Endothelial cell (in vitro differentiated cells): ENCODE data around the gene IL17RB. TPM values are rescaled to one million over a fixed set of nuclear protein-coding genes. Genes with fewer than 3 reads are reported as not detected.
A peak's percentile ranks its signal among the peaks of the same experiment; 100 is the strongest.

ENCODE experiments used
- DNase-seq: peaks from one replicate; pipeline ENCODE4 v3.0.0; 2021; ENCODE audit warnings: low spot score
- H3K27ac Mint-ChIP-seq: one replicate; pipeline ENCODE4 v1.8.0; 2021; ENCODE audit warnings: mixed read lengths, inconsistent platforms; ENCODE audit not compliant: unreplicated experiment
- H3K27me3 Mint-ChIP-seq: one replicate; pipeline ENCODE4 v1.8.0; 2021; ENCODE audit warnings: mild to moderate bottlenecking, moderate library complexity, mixed read lengths, inconsistent platforms; ENCODE audit not compliant: unreplicated experiment
- H3K36me3 Mint-ChIP-seq: one replicate; pipeline ENCODE4 v1.8.0; 2021; ENCODE audit warnings: mild to moderate bottlenecking, low read depth, mixed read lengths, inconsistent platforms; ENCODE audit not compliant: unreplicated experiment
- H3K4me1 Mint-ChIP-seq: one replicate; pipeline ENCODE4 v1.8.0; 2021; ENCODE audit warnings: mild to moderate bottlenecking, mixed read lengths, inconsistent platforms; ENCODE audit not compliant: unreplicated experiment
- H3K4me3 Mint-ChIP-seq: one replicate; pipeline ENCODE4 v1.8.0; 2021; ENCODE audit warnings: mild to moderate bottlenecking, mixed read lengths, inconsistent platforms; ENCODE audit not compliant: unreplicated experiment
- H3K9me3 Mint-ChIP-seq: one replicate; pipeline ENCODE4 v1.8.0; 2021; ENCODE audit warnings: mixed read lengths, inconsistent platforms; ENCODE audit not compliant: unreplicated experiment
- CTCF ChIP-seq: fragments of 200-600 bp; sonication (generic); IDR thresholded peaks from one replicate; pipeline ENCODE4 v1.5.0; 2021; ENCODE audit warnings: antibody characterized with exemption; ENCODE audit not compliant: unreplicated experiment
- total RNA-seq: library from RNA; stranded (reverse); fragmentation: NEBNext Ultra II Directional; extraction: Animal tissue kit (Norgen Biotek cat#: 25700); gene quantifications from one replicate; pipeline ENCODE4 v1.2.1, GENCODE V29; 2021; ENCODE audit not compliant: unreplicated experiment

IL17RB gene
- total RNA-seq, 1 donor from 2014 or later, result 0.33 TPM

GRCh38 chr3:53820756-53821580 is 25.4 kb upstream of the IL17RB start:
- H3K36me3 Mint-ChIP-seq, result peaks cover 12% of the 10 kb centered on the region
- H3K4me3 Mint-ChIP-seq, result no peak overlapping the region
- H3K27ac Mint-ChIP-seq, result no peak overlapping the region
- TF ChIP-seq CTCF, result no peak
- no peaks in the 10 kb centered on the region for H3K9me3 Mint-ChIP-seq
- DNase-seq, result no peak
- H3K4me1 Mint-ChIP-seq, result peaks cover 14% of the 10 kb centered on the region
- H3K27me3 Mint-ChIP-seq, result peaks cover 18% of the 10 kb centered on the region

- TF ChIP-seq CTCF, result no peak
- peaks cover 14% of the 10 kb centered on the region for H3K4me1 Mint-ChIP-seq
- peaks cover 12% of the 10 kb centered on the region for H3K36me3 Mint-ChIP-seq
- DNase-seq, result no peak
- H3K4me3 Mint-ChIP-seq, result no peak overlapping the region
- no peaks in the 10 kb centered on the region for H3K9me3 Mint-ChIP-seq
- peaks cover 18% of the 10 kb centered on the region for H3K27me3 Mint-ChIP-seq
- H3K27ac Mint-ChIP-seq, result peak overlapping the region; percentile 48
Observed at GRCh38 chr3:53821631-53822121, 24.7 kb upstream of the IL17RB start.

GRCh38 chr3:53822331-53822741 is 24.0 kb upstream of the IL17RB start:
- no peak overlapping the region for H3K4me3 Mint-ChIP-seq
- no peak overlapping the region for H3K27ac Mint-ChIP-seq
- DNase-seq, result no peak
- TF ChIP-seq CTCF, result no peak
- H3K4me1 Mint-ChIP-seq, result peaks cover 14% of the 10 kb centered on the region
- H3K9me3 Mint-ChIP-seq, result no peaks in the 10 kb centered on the region
- peaks cover 18% of the 10 kb centered on the region for H3K27me3 Mint-ChIP-seq
- peaks cover 16% of the 10 kb centered on the region for H3K36me3 Mint-ChIP-seq

- H3K27me3 Mint-ChIP-seq, result peaks cover 18% of the 10 kb centered on the region
- no peak overlapping the region for H3K27ac Mint-ChIP-seq
- H3K36me3 Mint-ChIP-seq, result peaks cover 10% of the 10 kb centered on the region
- no peak overlapping the region for H3K4me3 Mint-ChIP-seq
- H3K9me3 Mint-ChIP-seq, result no peaks in the 10 kb centered on the region
- DNase-seq, result no peak
- H3K4me1 Mint-ChIP-seq, result peaks cover 14% of the 10 kb centered on the region
- peak; percentile 35 for TF ChIP-seq CTCF
Observed at GRCh38 chr3:53823026-53823955, 23.1 kb upstream of the IL17RB start.
